ENCODE data around the gene DOCK4.

DNA sequence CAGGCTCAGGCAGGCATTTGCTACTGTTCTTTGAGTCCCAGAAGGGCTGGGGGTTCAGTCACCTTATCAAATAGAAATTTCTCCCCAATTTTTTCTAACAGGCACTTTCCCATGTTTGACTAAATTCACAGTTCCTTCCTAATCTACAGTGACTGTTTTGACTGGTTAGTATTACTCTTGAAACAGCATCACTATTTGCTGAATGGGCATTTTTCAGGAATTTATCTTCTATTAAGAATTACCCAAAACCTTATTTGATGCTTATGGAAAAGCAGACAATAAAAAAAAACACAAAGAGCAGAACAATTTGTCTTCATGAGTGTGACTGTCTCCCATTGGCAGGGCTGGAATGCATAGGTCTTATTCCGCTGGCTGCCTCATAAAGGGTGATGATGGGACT, 269.0 kb downstream of the DOCK4 start:
- TF ChIP-seq, protein P1, sequence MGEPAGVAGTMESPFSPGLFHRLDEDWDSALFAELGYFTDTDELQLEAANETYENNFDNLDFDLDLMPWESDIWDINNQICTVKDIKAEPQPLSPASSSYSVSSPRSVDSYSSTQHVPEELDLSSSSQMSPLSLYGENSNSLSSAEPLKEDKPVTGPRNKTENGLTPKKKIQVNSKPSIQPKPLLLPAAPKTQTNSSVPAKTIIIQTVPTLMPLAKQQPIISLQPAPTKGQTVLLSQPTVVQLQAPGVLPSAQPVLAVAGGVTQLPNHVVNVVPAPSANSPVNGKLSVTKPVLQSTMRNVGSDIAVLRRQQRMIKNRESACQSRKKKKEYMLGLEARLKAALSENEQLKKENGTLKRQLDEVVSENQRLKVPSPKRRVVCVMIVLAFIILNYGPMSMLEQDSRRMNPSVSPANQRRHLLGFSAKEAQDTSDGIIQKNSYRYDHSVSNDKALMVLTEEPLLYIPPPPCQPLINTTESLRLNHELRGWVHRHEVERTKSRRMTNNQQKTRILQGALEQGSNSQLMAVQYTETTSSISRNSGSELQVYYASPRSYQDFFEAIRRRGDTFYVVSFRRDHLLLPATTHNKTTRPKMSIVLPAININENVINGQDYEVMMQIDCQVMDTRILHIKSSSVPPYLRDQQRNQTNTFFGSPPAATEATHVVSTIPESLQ (CRISPR knock-in tag; IDR thresholded peaks at IDR 0.05) = no peak
- TF ChIP-seq, protein P2, sequence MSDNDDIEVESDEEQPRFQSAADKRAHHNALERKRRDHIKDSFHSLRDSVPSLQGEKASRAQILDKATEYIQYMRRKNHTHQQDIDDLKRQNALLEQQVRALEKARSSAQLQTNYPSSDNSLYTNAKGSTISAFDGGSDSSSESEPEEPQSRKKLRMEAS (CRISPR knock-in tag; IDR thresholded peaks at IDR 0.05) = no peak
